GM23338 (cell line): Measurements from ENCODE around the gene NIPAL3. TPM values are rescaled to one million over a fixed set of nuclear protein-coding genes. Genes with fewer than 3 reads are reported as not detected.

Experiments
- ATAC-seq: fragments of 200-7000 bp; cut with Tn5 transposase; 3 replicates; pipeline ENCODE4 v1.9.1; 2020
- DNase-seq: peaks from one replicate; pipeline ENCODE4 v3.0.0-alpha.2; 2015; ENCODE audit warnings: low spot score
- H2AFZ ChIP-seq: fragments of 200-600 bp; sonication (generic); 2 replicates; pipeline ENCODE4 v1.8.0; 2016; ENCODE audit warnings: antibody characterized with exemption, mild to moderate bottlenecking, moderate library complexity
- H3F3A ChIP-seq: fragments of 200-600 bp; sonication (generic); replicated peaks from 2 replicates; pipeline ENCODE4 v1.8.0; 2017; ENCODE audit warnings: antibody characterized with exemption, mixed run types, low read depth
- H3K27ac ChIP-seq: fragments of 200-600 bp; sonication (generic); 2 replicates; pipeline ENCODE4 v1.6.1; 2016; ENCODE audit warnings: low read depth
- H3K27me3 ChIP-seq: fragments of 200-600 bp; sonication (generic); 2 replicates; pipeline ENCODE4 v1.8.0; 2016; ENCODE audit warnings: mild to moderate bottlenecking, mixed run types, moderate library complexity; ENCODE audit not compliant: insufficient read depth
- H3K36me3 ChIP-seq: fragments of 200-600 bp; sonication (generic); 2 replicates; pipeline ENCODE4 v1.8.0; 2016; ENCODE audit warnings: mild to moderate bottlenecking; ENCODE audit not compliant: insufficient read depth
- H3K4me1 ChIP-seq: fragments of 200-600 bp; sonication (generic); 2 replicates; pipeline ENCODE4 v1.8.0; 2016; ENCODE audit warnings: mild to moderate bottlenecking, moderate library complexity; ENCODE audit not compliant: insufficient read depth
- H3K4me2 ChIP-seq: fragments of 200-600 bp; sonication (generic); 2 replicates; pipeline ENCODE4 v1.7.1; 2017; ENCODE audit warnings: mixed run types
- H3K4me3 ChIP-seq: fragments of 200-600 bp; sonication (generic); 2 replicates; pipeline ENCODE4 v1.6.1; 2016; ENCODE audit warnings: mixed run types
- H3K79me2 ChIP-seq: fragments of 200-600 bp; sonication (generic); replicated peaks from 2 replicates; pipeline ENCODE4 v1.8.0; 2017; ENCODE audit warnings: mild to moderate bottlenecking; ENCODE audit not compliant: insufficient read depth
- H3K9me2 ChIP-seq: fragments of 200-600 bp; sonication (generic); 2 replicates; pipeline ENCODE4 v1.8.0; 2017; ENCODE audit not compliant: insufficient read depth
- H4K20me1 ChIP-seq: fragments of 200-600 bp; sonication (generic); replicated peaks from 2 replicates; pipeline ENCODE4 v1.8.0; 2017; ENCODE audit warnings: mild to moderate bottlenecking; ENCODE audit not compliant: insufficient read depth
- H3K27ac Mint-ChIP-seq: 2 replicates; pipeline ENCODE4 v1.8.0; 2020; ENCODE audit warnings: inconsistent platforms, mild to moderate bottlenecking, moderate library complexity, mixed read lengths
- H3K27me3 Mint-ChIP-seq: 3 replicates; pipeline ENCODE4 v1.8.0; 2022; ENCODE audit warnings: low read depth, mild to moderate bottlenecking, moderate library complexity, mixed read lengths, inconsistent platforms; ENCODE audit not compliant: insufficient read depth, poor library complexity
- H3K36me3 Mint-ChIP-seq: 3 replicates; pipeline ENCODE4 v1.8.0; 2021; ENCODE audit warnings: low read depth, mild to moderate bottlenecking, inconsistent platforms, moderate library complexity, mixed read lengths
- H3K4me1 Mint-ChIP-seq: 3 replicates; pipeline ENCODE4 v1.8.0; 2020; ENCODE audit warnings: mild to moderate bottlenecking, inconsistent platforms, mixed read lengths
- H3K4me3 Mint-ChIP-seq: 3 replicates; pipeline ENCODE4 v1.8.0; 2021; ENCODE audit warnings: moderate library complexity, mild to moderate bottlenecking, inconsistent platforms, mixed read lengths
- H3K9me3 Mint-ChIP-seq: 3 replicates; pipeline ENCODE4 v1.8.0; 2020; ENCODE audit warnings: moderate library complexity, mild to moderate bottlenecking, inconsistent platforms, mixed read lengths
- CREB1 ChIP-seq: fragments of 250-450 bp; sonication (Bioruptor Pico); IDR thresholded peaks from 2 replicates; pipeline ENCODE4 v1.5.0; 2020; ENCODE audit warnings: low read depth, mild to moderate bottlenecking, moderate library complexity
- ETS1 ChIP-seq: IDR thresholded peaks from 2 replicates; pipeline ENCODE4 v1.6.1; 2016; ENCODE audit warnings: antibody characterized with exemption
- EZH2 ChIP-seq: fragments of 200-600 bp; sonication (generic); IDR thresholded peaks from one replicate; pipeline ENCODE4 v1.8.0; 2017; ENCODE audit warnings: antibody characterized with exemption, mild to moderate bottlenecking, low read depth; ENCODE audit not compliant: unreplicated experiment
- EZH2phosphoT487 ChIP-seq: fragments of 200-600 bp; sonication (generic); IDR thresholded peaks from one replicate; pipeline ENCODE4 v1.8.1; 2018; ENCODE audit warnings: antibody characterized with exemption; ENCODE audit not compliant: unreplicated experiment
- JUNB ChIP-seq: IDR thresholded peaks from one replicate; pipeline ENCODE4 v1.6.1; 2016; ENCODE audit warnings: antibody characterized with exemption; ENCODE audit not compliant: unreplicated experiment
- NANOG ChIP-seq: IDR thresholded peaks from 2 replicates; pipeline ENCODE4 v1.6.1; 2016; ENCODE audit warnings: antibody characterized with exemption, borderline replicate concordance
- POLR2AphosphoS5 ChIP-seq: IDR thresholded peaks from 2 replicates; pipeline ENCODE4 v1.6.1; 2016; ENCODE audit warnings: antibody characterized with exemption, low read depth
- STAT1 ChIP-seq: IDR thresholded peaks from one replicate; pipeline ENCODE4 v1.6.1; 2016; ENCODE audit warnings: antibody characterized with exemption; ENCODE audit not compliant: unreplicated experiment
- ZNF114 ChIP-seq: fragments of 250-450 bp; sonication (Bioruptor Pico); IDR thresholded peaks from 2 replicates; pipeline ENCODE4 v1.5.0; 2020; ENCODE audit warnings: mild to moderate bottlenecking, moderate library complexity
- ZNF331 ChIP-seq: fragments of 250-450 bp; sonication (Bioruptor Pico); IDR thresholded peaks from 2 replicates; pipeline ENCODE4 v1.5.0; 2020; ENCODE audit warnings: low read depth, mild to moderate bottlenecking, moderate library complexity
- ZNF462 ChIP-seq: fragments of 250-450 bp; sonication (Bioruptor Pico); IDR thresholded peaks from 2 replicates; pipeline ENCODE4 v1.5.0; 2020; ENCODE audit warnings: mild to moderate bottlenecking, moderate library complexity
- polyA plus RNA-seq: library from polyadenylated mRNA; unstranded; fragments of >200 nt; fragmentation: Nextera tagmentation; extraction: Ambion mirVana; gene quantifications from 2 replicates; pipeline ENCODE4 v1.2.1, GENCODE V29; 2016
- total RNA-seq: library from RNA; depleted of rRNA; stranded (reverse); fragments of >200 nt; shearing (Covaris generic); gene quantifications from 2 replicates; pipeline ENCODE4 v1.2.3, GENCODE V29; 2014
- TF ChIP-seq, protein P1 (sequence below), 2 experiments: fragments of 200-600 bp in 1 of 2; sonication (generic) in 1 of 2; conservative IDR thresholded peaks; 2 replicates each; pipeline versions ENCODE4 v1.5.1 to v1.6.1; 2016 to 2017; ENCODE audit warnings: antibody characterized with exemption in 2 of 2, low read depth in 2 of 2, mild to moderate bottlenecking in 2 of 2, moderate library complexity in 1 of 2
- TF ChIP-seq, protein P2 (sequence below): IDR thresholded peaks from one replicate; pipeline ENCODE4 v1.6.1; 2018; ENCODE audit warnings: antibody characterized with exemption; ENCODE audit not compliant: unreplicated experiment

Gene NIPAL3
- total and polyA plus RNA-seq, 2 experiments from 2014 or later: 5.5 to 9.6 TPM

- TF ChIP-seq, protein P1, sequence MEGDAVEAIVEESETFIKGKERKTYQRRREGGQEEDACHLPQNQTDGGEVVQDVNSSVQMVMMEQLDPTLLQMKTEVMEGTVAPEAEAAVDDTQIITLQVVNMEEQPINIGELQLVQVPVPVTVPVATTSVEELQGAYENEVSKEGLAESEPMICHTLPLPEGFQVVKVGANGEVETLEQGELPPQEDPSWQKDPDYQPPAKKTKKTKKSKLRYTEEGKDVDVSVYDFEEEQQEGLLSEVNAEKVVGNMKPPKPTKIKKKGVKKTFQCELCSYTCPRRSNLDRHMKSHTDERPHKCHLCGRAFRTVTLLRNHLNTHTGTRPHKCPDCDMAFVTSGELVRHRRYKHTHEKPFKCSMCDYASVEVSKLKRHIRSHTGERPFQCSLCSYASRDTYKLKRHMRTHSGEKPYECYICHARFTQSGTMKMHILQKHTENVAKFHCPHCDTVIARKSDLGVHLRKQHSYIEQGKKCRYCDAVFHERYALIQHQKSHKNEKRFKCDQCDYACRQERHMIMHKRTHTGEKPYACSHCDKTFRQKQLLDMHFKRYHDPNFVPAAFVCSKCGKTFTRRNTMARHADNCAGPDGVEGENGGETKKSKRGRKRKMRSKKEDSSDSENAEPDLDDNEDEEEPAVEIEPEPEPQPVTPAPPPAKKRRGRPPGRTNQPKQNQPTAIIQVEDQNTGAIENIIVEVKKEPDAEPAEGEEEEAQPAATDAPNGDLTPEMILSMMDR (conservative IDR thresholded peaks at IDR 0.05; ENCODE audit: low read depth in 2 of 2): no peak
- TF ChIP-seq ETS1 (no peak), JUNB (no peak), EZH2 (no peak), EZH2phosphoT487 (no peak), CREB1 (no peak), POLR2AphosphoS5 (no peak), STAT1 (no peak), ZNF114 (CRISPR knock-in tag) (no peak), NANOG (no peak), ZNF462 (CRISPR knock-in tag) (no peak), ZNF331 (CRISPR knock-in tag) (no peak)
- TF ChIP-seq, protein P2, sequence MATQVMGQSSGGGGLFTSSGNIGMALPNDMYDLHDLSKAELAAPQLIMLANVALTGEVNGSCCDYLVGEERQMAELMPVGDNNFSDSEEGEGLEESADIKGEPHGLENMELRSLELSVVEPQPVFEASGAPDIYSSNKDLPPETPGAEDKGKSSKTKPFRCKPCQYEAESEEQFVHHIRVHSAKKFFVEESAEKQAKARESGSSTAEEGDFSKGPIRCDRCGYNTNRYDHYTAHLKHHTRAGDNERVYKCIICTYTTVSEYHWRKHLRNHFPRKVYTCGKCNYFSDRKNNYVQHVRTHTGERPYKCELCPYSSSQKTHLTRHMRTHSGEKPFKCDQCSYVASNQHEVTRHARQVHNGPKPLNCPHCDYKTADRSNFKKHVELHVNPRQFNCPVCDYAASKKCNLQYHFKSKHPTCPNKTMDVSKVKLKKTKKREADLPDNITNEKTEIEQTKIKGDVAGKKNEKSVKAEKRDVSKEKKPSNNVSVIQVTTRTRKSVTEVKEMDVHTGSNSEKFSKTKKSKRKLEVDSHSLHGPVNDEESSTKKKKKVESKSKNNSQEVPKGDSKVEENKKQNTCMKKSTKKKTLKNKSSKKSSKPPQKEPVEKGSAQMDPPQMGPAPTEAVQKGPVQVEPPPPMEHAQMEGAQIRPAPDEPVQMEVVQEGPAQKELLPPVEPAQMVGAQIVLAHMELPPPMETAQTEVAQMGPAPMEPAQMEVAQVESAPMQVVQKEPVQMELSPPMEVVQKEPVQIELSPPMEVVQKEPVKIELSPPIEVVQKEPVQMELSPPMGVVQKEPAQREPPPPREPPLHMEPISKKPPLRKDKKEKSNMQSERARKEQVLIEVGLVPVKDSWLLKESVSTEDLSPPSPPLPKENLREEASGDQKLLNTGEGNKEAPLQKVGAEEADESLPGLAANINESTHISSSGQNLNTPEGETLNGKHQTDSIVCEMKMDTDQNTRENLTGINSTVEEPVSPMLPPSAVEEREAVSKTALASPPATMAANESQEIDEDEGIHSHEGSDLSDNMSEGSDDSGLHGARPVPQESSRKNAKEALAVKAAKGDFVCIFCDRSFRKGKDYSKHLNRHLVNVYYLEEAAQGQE: no peak
- ATAC-seq (no peak), DNase-seq (no peak)
- H3K4me3 ChIP-seq: no peak overlapping the region
- no peaks in the 10 kb centered on the region for H3K79me2 ChIP-seq
- peaks cover 28% of the 10 kb centered on the region for H3K4me1 Mint-ChIP-seq
- no peaks in the 10 kb centered on the region for H3K9me3 Mint-ChIP-seq
- H3K36me3 Mint-ChIP-seq: peaks cover 13% of the 10 kb centered on the region
- H3F3A ChIP-seq: no peaks in the 10 kb centered on the region
- H3K27me3 Mint-ChIP-seq: no peaks in the 10 kb centered on the region
- H3K27ac Mint-ChIP-seq: no peak overlapping the region
- no peaks in the 10 kb centered on the region for H4K20me1 ChIP-seq
- H3K4me1 ChIP-seq: peaks cover 4% of the 10 kb centered on the region
- no peaks in the 10 kb centered on the region for H3K36me3 ChIP-seq
- H3K4me3 Mint-ChIP-seq: no peak overlapping the region
- no peak overlapping the region for H3K27ac ChIP-seq
- H3K9me2 ChIP-seq: no peaks in the 10 kb centered on the region
- H3K27me3 ChIP-seq: no peaks in the 10 kb centered on the region
- no peak overlapping the region for H3K4me2 ChIP-seq
- H2AFZ ChIP-seq: no peak overlapping the region
Observed at GRCh38 chr1:24470592-24470991, 55.0 kb downstream of the NIPAL3 start.
